ENCODE data around the gene ZSCAN22. TPM values are rescaled to one million over a fixed set of nuclear protein-coding genes. Genes with fewer than 3 reads are reported as not detected.
A peak's percentile ranks its signal among the peaks of the same experiment; 100 is the strongest.

The ZSCAN22 gene
- total RNA-seq, 1 experiment from 2014 or later = 4.3 TPM

- intact Hi-C loops (cut with micrococcal nuclease; ENCODE audit: unreplicated experiment) = no loop called here
- no peak for DNase-seq
- Mint-ChIP-seq H3K27ac (ENCODE audit: unreplicated experiment) (no peak overlapping the region), H3K36me3 (ENCODE audit: insufficient read depth, unreplicated experiment) (no peaks in the 10 kb centered on the region), H3K27me3 (ENCODE audit: insufficient read depth, unreplicated experiment) (no peaks in the 10 kb centered on the region), H3K4me3 (ENCODE audit: unreplicated experiment) (no peak overlapping the region), H3K4me1 (ENCODE audit: low read depth, unreplicated experiment) (no peaks in the 10 kb centered on the region), H3K9me3 (ENCODE audit: unreplicated experiment) (no peaks in the 10 kb centered on the region)
- ChIA-PET POLR2A (no interaction called here), CTCF (no interaction called here)
- Histone ChIP-seq H3K36me3 (ENCODE audit: control insufficient read depth, insufficient read depth, low read length) (no peaks in the 10 kb centered on the region; the same call in 1 of the 2 replicates), H3K4me1 (no peaks in the 10 kb centered on the region), H3K27me3 (replicated peaks; ENCODE audit: control insufficient read depth, insufficient read depth, low read length) (no peaks in the 10 kb centered on the region), H3K4me3 (ENCODE audit: low read depth, low read length) (no peak overlapping the region), H3K9me3 (no peaks in the 10 kb centered on the region)
- no TSS peak for BruUV-seq (replicated peaks)
- no peak for TF ChIP-seq CTCF (IDR thresholded peaks at IDR 0.05; ENCODE audit: insufficient read depth in 1 of 2, low read depth in 1 of 2, low read length in 1 of 2, severe bottlenecking in 1 of 2, unreplicated experiment in 1 of 2)
Measured at GRCh38 chr19:58338336-58338735, 11.5 kb downstream of the ZSCAN22 start.

GRCh38 chr19:58338825-58339558, 12.2 kb downstream of the ZSCAN22 start:
- CTCF ChIA-PET = no interaction called here
- Mint-ChIP-seq H3K4me1 (ENCODE audit: low read depth, unreplicated experiment) (no peaks in the 10 kb centered on the region), H3K36me3 (ENCODE audit: insufficient read depth, unreplicated experiment) (no peaks in the 10 kb centered on the region), H3K9me3 (ENCODE audit: unreplicated experiment) (no peaks in the 10 kb centered on the region), H3K27ac (ENCODE audit: unreplicated experiment) (no peak overlapping the region), H3K27me3 (ENCODE audit: insufficient read depth, unreplicated experiment) (no peaks in the 10 kb centered on the region), H3K4me3 (ENCODE audit: unreplicated experiment) (no peak overlapping the region)
- TF ChIP-seq CTCF (IDR thresholded peaks at IDR 0.05; ENCODE audit: insufficient read depth in 1 of 2, low read depth in 1 of 2, low read length in 1 of 2, severe bottlenecking in 1 of 2, unreplicated experiment in 1 of 2) = peak in 1 of 2 experiments; percentile 21
- POLR2A ChIA-PET = no interaction called here
- intact Hi-C loops (cut with micrococcal nuclease; ENCODE audit: unreplicated experiment) = no loop called here
- Histone ChIP-seq H3K4me1 (no peaks in the 10 kb centered on the region), H3K4me3 (ENCODE audit: low read depth, low read length) (no peak overlapping the region), H3K9me3 (no peaks in the 10 kb centered on the region), H3K27me3 (replicated peaks; ENCODE audit: control insufficient read depth, insufficient read depth, low read length) (no peaks in the 10 kb centered on the region), H3K36me3 (ENCODE audit: control insufficient read depth, insufficient read depth, low read length) (no peaks in the 10 kb centered on the region; the same call in 1 of the 2 replicates)
- no TSS peak for BruUV-seq (replicated peaks)
- DNase-seq = peak in 1 of 2 experiments; percentile 29

- no peaks in the 10 kb centered on the region for H3K9me3 ChIP-seq
- BruUV-seq (replicated peaks) = no TSS peak
- H3K4me1 ChIP-seq = no peaks in the 10 kb centered on the region
- Mint-ChIP-seq H3K27ac (ENCODE audit: unreplicated experiment) (no peak overlapping the region), H3K36me3 (ENCODE audit: insufficient read depth, unreplicated experiment) (no peaks in the 10 kb centered on the region), H3K27me3 (ENCODE audit: insufficient read depth, unreplicated experiment) (peaks cover 4% of the 10 kb centered on the region), H3K9me3 (ENCODE audit: unreplicated experiment) (no peaks in the 10 kb centered on the region), H3K4me1 (ENCODE audit: low read depth, unreplicated experiment) (no peaks in the 10 kb centered on the region), H3K4me3 (ENCODE audit: unreplicated experiment) (peak overlapping the region; percentile 73)
- intact Hi-C loops (cut with micrococcal nuclease; ENCODE audit: unreplicated experiment) = no loop called here
- H3K4me3 ChIP-seq (ENCODE audit: low read depth, low read length) = no peak overlapping the region
- ChIA-PET CTCF (no interaction called here), POLR2A (no interaction called here)
- no peak for DNase-seq
- no peaks in the 10 kb centered on the region for H3K27me3 ChIP-seq (replicated peaks; ENCODE audit: control insufficient read depth, insufficient read depth, low read length)
- TF ChIP-seq CTCF (IDR thresholded peaks at IDR 0.05; ENCODE audit: insufficient read depth in 1 of 2, low read depth in 1 of 2, low read length in 1 of 2, severe bottlenecking in 1 of 2, unreplicated experiment in 1 of 2) = no peak
- no peaks in the 10 kb centered on the region for H3K36me3 ChIP-seq (ENCODE audit: control insufficient read depth, insufficient read depth, low read length)
Measured at GRCh38 chr19:58345558-58345957, 18.8 kb downstream of the ZSCAN22 start.

Data from Caco-2 (cell line).